K562 (cell line): ENCODE measurements around the gene SLC35F4. TPM values are rescaled to one million over a fixed set of nuclear protein-coding genes. Genes with fewer than 3 reads are reported as not detected.

Experiments
- ATAC-seq: fragments of 200-7000 bp; cut with Tn5 transposase; 3 replicates; pipeline ENCODE4 v1.9.1; 2020; ENCODE audit warnings: moderate library complexity
- BruUV-seq: library from RNA; stranded (reverse); fragments of 400-500 nt; replicated peaks from 2 replicates; lab custom pipeline; 2021; lab: Mats Ljungman, UMichigan
- CTCF ChIA-PET: fragments of 300-600 bp; formaldehyde crosslinking; extraction: SDS; loops from one replicate; lab custom pipeline; 2021; ENCODE audit warnings: low intra/inter-chr PET ratio; lab: Yijun Ruan, JAX
- POLR2A ChIA-PET: fragments of 300-600, 350-650 bp; sonication (Branson Sonifier 250); formaldehyde crosslinking; extraction: SDS; loops from one replicate; lab custom pipeline; 2021; ENCODE audit warnings: antibody characterized with exemption, inconsistent platforms; lab: Yijun Ruan, JAX
- DNase-seq, 4 experiments: peaks; one replicate each; pipeline versions ENCODE4 v3.0.0 to v3.0.0-alpha.2; 2011 to 2018; ENCODE audit warnings: low spot score in 3 of 4, mixed read lengths in 3 of 4; ENCODE audit errors: extremely low read depth in 1 of 4
- FAIRE-seq: peaks from 2 replicates; lab custom pipeline; 2011; peaks lifted over from hg19 to GRCh38; lab: Jason Lieb, UNC
- H2AFZ ChIP-seq: 2 replicates; pipeline ENCODE4 v1.6.0; 2011; ENCODE audit warnings: low read depth, low read length, control low read depth, inconsistent platforms
- H3K27ac ChIP-seq: fragments of 200-600 bp; 3 replicates; pipeline ENCODE4 v1.8.0; 2011; ENCODE audit warnings: low read depth, mild to moderate bottlenecking, control low read depth, inconsistent platforms, low read length, moderate library complexity, mixed read lengths; ENCODE audit errors: extremely low read depth
- H3K27me3 ChIP-seq, 2 experiments: fragments of 300-600 bp in 1 of 2; 2 replicates in 1 of 2; 3 replicates in 1 of 2; pipeline versions ENCODE4 v1.6.0 to v1.8.0; 2011; ENCODE audit warnings: inconsistent platforms in 2 of 2, low read length in 2 of 2, mild to moderate bottlenecking in 1 of 2, mixed read lengths in 1 of 2, moderate library complexity in 1 of 2; ENCODE audit not compliant: control insufficient read depth in 2 of 2, insufficient read depth in 2 of 2
- H3K36me3 ChIP-seq: fragments of 300-600 bp; 3 replicates; pipeline ENCODE4 v1.8.0; 2011; ENCODE audit warnings: mild to moderate bottlenecking, low read length, inconsistent platforms; ENCODE audit not compliant: control insufficient read depth, insufficient read depth
- H3K4me1 ChIP-seq, 2 experiments: fragments of 200-600 bp in 1 of 2; replicated peaks in 1 of 2; 2 replicates in 1 of 2; 3 replicates in 1 of 2; pipeline versions ENCODE4 v1.5.1 to v1.8.0; 2011; ENCODE audit warnings: inconsistent platforms in 2 of 2, low read length in 2 of 2, mild to moderate bottlenecking in 1 of 2, mixed read lengths in 1 of 2, moderate library complexity in 1 of 2; ENCODE audit not compliant: control insufficient read depth in 2 of 2, insufficient read depth in 2 of 2
- H3K4me2 ChIP-seq: 2 replicates; pipeline ENCODE4 v1.6.1; 2011; ENCODE audit warnings: low read length, control low read depth, inconsistent platforms, mixed read lengths; ENCODE audit not compliant: insufficient read depth
- H3K4me3 ChIP-seq: fragments of 200-600 bp; sonication (generic), shearing (Covaris generic); 2 replicates; pipeline ENCODE4 v1.5.1; 2016; ENCODE audit warnings: control low read depth, inconsistent platforms
- H3K79me2 ChIP-seq: fragments of 200-600 bp; 3 replicates; pipeline ENCODE4 v1.8.0; 2011; ENCODE audit warnings: low read length, inconsistent platforms; ENCODE audit not compliant: control insufficient read depth, insufficient read depth
- H3K9ac ChIP-seq, 2 experiments: 2 replicates each; pipeline versions ENCODE4 v1.6.0 to v1.6.1; 2011; ENCODE audit warnings: low read depth in 2 of 2, low read length in 2 of 2, control low read depth in 1 of 2, inconsistent platforms in 1 of 2, mild to moderate bottlenecking in 1 of 2, mixed read lengths in 1 of 2; ENCODE audit not compliant: insufficient read depth in 1 of 2
- H3K9me1 ChIP-seq: one replicate; pipeline ENCODE4 v1.6.0; 2011; ENCODE audit warnings: inconsistent platforms, mild to moderate bottlenecking, low read length, moderate library complexity; ENCODE audit not compliant: control insufficient read depth, insufficient read depth
- H3K9me3 ChIP-seq: replicated peaks from 2 replicates; pipeline ENCODE4 v1.5.1; 2011; ENCODE audit warnings: low read depth, low read length, inconsistent platforms; ENCODE audit not compliant: control insufficient read depth, insufficient read depth
- H4K20me1 ChIP-seq: replicated peaks from 2 replicates; pipeline ENCODE4 v1.6.1; 2011; ENCODE audit warnings: low read length, inconsistent platforms, mixed read lengths; ENCODE audit not compliant: control insufficient read depth, insufficient read depth
- CC2D1A ChIP-seq: fragments of 450-650 bp; IDR thresholded peaks from 2 replicates; pipeline ENCODE4 v1.6.1; 2017; ENCODE audit warnings: mild to moderate bottlenecking
- ELF2 ChIP-seq: fragments of 250-450 bp; sonication (Bioruptor Pico); IDR thresholded peaks from 2 replicates; pipeline ENCODE4 v1.5.0; 2021; ENCODE audit warnings: mild to moderate bottlenecking
- HDAC8 ChIP-seq: fragments of 450-650 bp; IDR thresholded peaks from 2 replicates; pipeline ENCODE4 v1.6.1; 2016; ENCODE audit warnings: mild to moderate bottlenecking, missing genetic modification characterization, moderate library complexity, missing compliant biosample characterization
- L3MBTL2 ChIP-seq: fragments of 450-650 bp; IDR thresholded peaks from 2 replicates; pipeline ENCODE4 v1.6.1; 2016; ENCODE audit warnings: mild to moderate bottlenecking, moderate library complexity
- MCM2 ChIP-seq: fragments of 450-650 bp; IDR thresholded peaks from 2 replicates; pipeline ENCODE4 v1.6.1; 2017; ENCODE audit warnings: low read depth, mild to moderate bottlenecking
- SREBF2 ChIP-seq: sonication (generic); formaldehyde crosslinking; IDR thresholded peaks from 2 replicates; pipeline ENCODE4 v1.4.0; 2020; ENCODE audit warnings: mild to moderate bottlenecking, missing genetic modification reagents
- ZNF583 ChIP-seq: fragments of 250-450 bp; sonication (Bioruptor Pico); IDR thresholded peaks from 2 replicates; pipeline ENCODE4 v1.4.0; 2020
- in situ Hi-C: fragments of 300-500 bp; cut with MboI; formaldehyde crosslinking; loops from 4 replicates; pipeline ENCODE4 v1.15.0; 2018; ENCODE audit warnings: inconsistent platforms, mixed read lengths
- intact Hi-C: fragments of 100-400 bp; cut with micrococcal nuclease; formaldehyde crosslinking; loops from 2 replicates; pipeline ENCODE4 v1.14.2; 2022
- polyA plus RNA-seq, 8 experiments: library from polyadenylated mRNA; depleted of rRNA in 4 of 8; stranded (reverse) in 5 of 8; unstranded in 3 of 8; fragments of >200 nt; fragmentation: Nextera tagmentation in 2 of 8; fragmentation: Illumina TruSeq in 1 of 8; extraction: Ambion mirVana in 2 of 8; extraction: Trizol in 1 of 8; gene quantifications; 2 replicates each; pipeline versions ENCODE4 v1.2.1 to v1.2.3, GENCODE V29; 2011 to 2014; ENCODE audit warnings: inconsistent platforms in 1 of 8, missing spikeins in 1 of 8
- total RNA-seq, 7 experiments: library from RNA; depleted of rRNA in 6 of 7; stranded (reverse); fragments of >200 nt in 6 of 7; fragmentation: Illumina TruSeq in 2 of 7; extraction: Trizol in 2 of 7; gene quantifications; 2 replicates each; pipeline versions ENCODE4 v1.2.1 to v1.2.3, GENCODE V29; 2011 to 2021; ENCODE audit warnings: low replicate concordance in 1 of 7
- TF ChIP-seq, protein P1 (sequence below): fragments of 200-800 bp; sonication (Bioruptor generic); IDR thresholded peaks from 2 replicates; pipeline ENCODE4 v1.6.1; 2017; ENCODE audit warnings: missing genetic modification characterization, missing compliant biosample characterization
- TF ChIP-seq, protein P2 (sequence below): sonication (generic); formaldehyde crosslinking; IDR thresholded peaks from 2 replicates; pipeline ENCODE4 v1.8.1; 2023; ENCODE audit warnings: mild to moderate bottlenecking, missing genetic modification reagents, moderate library complexity

The SLC35F4 gene
- total and polyA plus RNA-seq, 9 of the 15 experiments (the other 6 are each of a cell fraction or from before 2014, with no cell fraction given): 0.01 TPM; not detected in 8

DNA sequence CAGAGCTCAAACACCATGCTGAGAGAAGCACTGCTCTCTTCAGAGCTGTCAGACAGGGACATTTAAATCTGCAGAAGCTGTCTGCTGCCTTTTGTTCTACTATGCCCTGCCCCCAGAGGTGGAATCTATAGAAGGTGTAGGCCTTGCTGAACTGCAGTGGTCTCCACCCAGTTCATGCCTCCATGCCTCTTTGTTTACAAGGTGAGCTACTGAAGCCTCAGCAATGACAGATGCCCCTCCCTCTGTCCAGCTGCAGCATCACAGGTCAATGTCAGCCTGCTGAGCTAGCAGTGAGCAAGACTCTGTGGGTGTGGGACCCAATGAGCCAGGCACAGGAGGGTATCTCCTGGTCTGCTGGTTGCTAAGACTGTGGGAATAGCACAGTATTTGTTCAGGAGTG lies 346.8 kb downstream of the SLC35F4 start:
- Histone ChIP-seq H3K4me1 (no peaks in the 10 kb centered on the region), H3K79me2 (no peaks in the 10 kb centered on the region), H3K36me3 (no peaks in the 10 kb centered on the region), H3K27ac (no peak overlapping the region), H3K27me3 (no peaks in the 10 kb centered on the region), H2AFZ (no peak overlapping the region), H3K9me3 (no peaks in the 10 kb centered on the region), H3K4me2 (no peak overlapping the region), H3K9me1 (no peaks in the 10 kb centered on the region), H3K9ac (no peak overlapping the region), H3K4me3 (no peak overlapping the region), H4K20me1 (no peaks in the 10 kb centered on the region)
- ATAC-seq (no peak), DNase-seq (no peak), FAIRE-seq (no peak)
- BruUV-seq: no TSS peak
- TF ChIP-seq HDAC8 (no peak), CC2D1A (no peak), SREBF2 (CRISPR knock-in tag) (no peak), ELF2 (no peak), MCM2 (no peak), L3MBTL2 (no peak), ZNF583 (no peak)
- TF ChIP-seq, protein P1, sequence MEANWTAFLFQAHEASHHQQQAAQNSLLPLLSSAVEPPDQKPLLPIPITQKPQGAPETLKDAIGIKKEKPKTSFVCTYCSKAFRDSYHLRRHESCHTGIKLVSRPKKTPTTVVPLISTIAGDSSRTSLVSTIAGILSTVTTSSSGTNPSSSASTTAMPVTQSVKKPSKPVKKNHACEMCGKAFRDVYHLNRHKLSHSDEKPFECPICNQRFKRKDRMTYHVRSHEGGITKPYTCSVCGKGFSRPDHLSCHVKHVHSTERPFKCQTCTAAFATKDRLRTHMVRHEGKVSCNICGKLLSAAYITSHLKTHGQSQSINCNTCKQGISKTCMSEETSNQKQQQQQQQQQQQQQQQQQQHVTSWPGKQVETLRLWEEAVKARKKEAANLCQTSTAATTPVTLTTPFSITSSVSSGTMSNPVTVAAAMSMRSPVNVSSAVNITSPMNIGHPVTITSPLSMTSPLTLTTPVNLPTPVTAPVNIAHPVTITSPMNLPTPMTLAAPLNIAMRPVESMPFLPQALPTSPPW: no peak
- TF ChIP-seq, protein P2, sequence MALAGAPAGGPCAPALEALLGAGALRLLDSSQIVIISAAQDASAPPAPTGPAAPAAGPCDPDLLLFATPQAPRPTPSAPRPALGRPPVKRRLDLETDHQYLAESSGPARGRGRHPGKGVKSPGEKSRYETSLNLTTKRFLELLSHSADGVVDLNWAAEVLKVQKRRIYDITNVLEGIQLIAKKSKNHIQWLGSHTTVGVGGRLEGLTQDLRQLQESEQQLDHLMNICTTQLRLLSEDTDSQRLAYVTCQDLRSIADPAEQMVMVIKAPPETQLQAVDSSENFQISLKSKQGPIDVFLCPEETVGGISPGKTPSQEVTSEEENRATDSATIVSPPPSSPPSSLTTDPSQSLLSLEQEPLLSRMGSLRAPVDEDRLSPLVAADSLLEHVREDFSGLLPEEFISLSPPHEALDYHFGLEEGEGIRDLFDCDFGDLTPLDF (CRISPR knock-in tag): no peak
- in situ Hi-C loops (no loop called here), intact Hi-C loops (no loop called here)
- CTCF ChIA-PET: no interaction called here
- POLR2A ChIA-PET: interaction anchor here (0.7 kb wide), 1 partner anchor 339 kb away, joined by 3 read pairs; no protein-coding TSS in a partner anchor
